ENCODE measurements around the gene PRMT2. TPM values are rescaled to one million over a fixed set of nuclear protein-coding genes. Genes with fewer than 3 reads are reported as not detected.
"Not testable (repeated sequence)": the region's sequence is repeated elsewhere in the genome, so short reads cannot be mapped to it uniquely, and the experiment has no call there.

Gene PRMT2
- total and polyA plus RNA-seq, 7 donors: 68.0 to 128 (median 96.1) TPM

GRCh38 chr21:46626975-46627501 lies 8.4 kb upstream of the PRMT2 start:
- DNase-seq: no peak
- H3K36me3 ChIP-seq: no peaks in the 10 kb centered on the region
- intact Hi-C loops (cut with DNase I): no loop called here
- peaks cover 0 to 12% (median 5%) of the 10 kb centered on the region in 4 donors for H3K9me3 ChIP-seq
- TF ChIP-seq CTCF (IDR thresholded peaks at IDR 0.05) (no peak), POLR2AphosphoS5 (IDR thresholded peaks at IDR 0.05) (no peak), POLR2A (IDR thresholded peaks at IDR 0.05) (no peak), EP300 (IDR thresholded peaks at IDR 0.05) (no peak)
- WGBS, 2 donors: 70 to 82% methylated on average over 6 of the region's 6 CpGs
- H3K4me1 ChIP-seq: peaks cover 0 to 7% (median 0%) of the 10 kb centered on the region in 4 donors
- H3K27me3 ChIP-seq: peaks cover 0 to 4% (median 0%) of the 10 kb centered on the region in 3 donors
- no peak overlapping the region for H3K27ac ChIP-seq
- H3K4me3 ChIP-seq: no peak overlapping the region

- Histone ChIP-seq H3K9me3 (peaks cover 0 to 12% (median 5%) of the 10 kb centered on the region in 4 donors), H3K4me1 (peaks cover 0 to 7% (median 0%) of the 10 kb centered on the region in 4 donors), H3K27ac (no peak overlapping the region), H3K27me3 (peaks cover 0 to 4% (median 0%) of the 10 kb centered on the region in 3 donors), H3K4me3 (no peak overlapping the region), H3K36me3 (no peaks in the 10 kb centered on the region)
- WGBS, 2 donors: 88 to 90% methylated on average over 4 of the region's 4 CpGs
- TF ChIP-seq EP300 (IDR thresholded peaks at IDR 0.05) (no peak), CTCF (IDR thresholded peaks at IDR 0.05) (no peak), POLR2A (IDR thresholded peaks at IDR 0.05) (no peak), POLR2AphosphoS5 (IDR thresholded peaks at IDR 0.05) (no peak)
- no peak for DNase-seq
- intact Hi-C loops (cut with DNase I): no loop called here
These were observed 7.7 kb upstream of the PRMT2 start for GRCh38 chr21:46627726-46628125.

GRCh38 chr21:46628868-46629267 lies 6.6 kb upstream of the PRMT2 start:
- Histone ChIP-seq H3K4me3 (no peak overlapping the region), H3K27me3 (peaks cover 0 to 4% (median 0%) of the 10 kb centered on the region in 3 donors), H3K9me3 (peaks cover 0 to 12% (median 5%) of the 10 kb centered on the region in 4 donors), H3K36me3 (no peaks in the 10 kb centered on the region), H3K4me1 (peaks cover 0 to under 1% (median 0%) of the 10 kb centered on the region in 4 donors), H3K27ac (no peak overlapping the region)
- 71 to 88% methylated on average over 6 of the region's 6 CpGs for WGBS, 2 donors
- intact Hi-C loops (cut with DNase I): no loop called here
- TF ChIP-seq POLR2A (IDR thresholded peaks at IDR 0.05) (no peak), EP300 (IDR thresholded peaks at IDR 0.05) (no peak), POLR2AphosphoS5 (IDR thresholded peaks at IDR 0.05) (no peak), CTCF (IDR thresholded peaks at IDR 0.05) (no peak)
- DNase-seq: no peak

- H3K4me3 ChIP-seq; DNase-seq; intact Hi-C loops (cut with DNase I); H3K27ac ChIP-seq; H3K9me3 ChIP-seq; H3K27me3 ChIP-seq; H3K36me3 ChIP-seq; H3K4me1 ChIP-seq: not testable (repeated sequence)
- WGBS, 2 donors: 79 to 91% methylated on average over 2 of the region's 2 CpGs
These were observed 4.6 kb upstream of the PRMT2 start for GRCh38 chr21:46630915-46631314.

GRCh38 chr21:46633566-46633965 lies 1.9 kb upstream of the PRMT2 start:
- no peak for TF ChIP-seq EP300 (IDR thresholded peaks at IDR 0.05)
- TF ChIP-seq POLR2AphosphoS5 (IDR thresholded peaks at IDR 0.05): no peak
- TF ChIP-seq CTCF (IDR thresholded peaks at IDR 0.05): no peak
- no peak for TF ChIP-seq POLR2A (IDR thresholded peaks at IDR 0.05)
- intact Hi-C loops (cut with DNase I): no loop called here
- WGBS, 2 donors: 85 to 97% methylated on average over 5 of the region's 5 CpGs
- H3K27ac ChIP-seq: no peak overlapping the region
- H3K4me3 ChIP-seq: no peak overlapping the region
- H3K27me3 ChIP-seq: peaks cover 0 to 4% (median 0%) of the 10 kb centered on the region in 3 donors
- no peak for DNase-seq
- no peaks in the 10 kb centered on the region for H3K9me3 ChIP-seq
- H3K4me1 ChIP-seq: peaks cover 0 to 34% (median 29%) of the 10 kb centered on the region in 4 donors
- peaks cover 0 to 6% (median 0%) of the 10 kb centered on the region in 4 donors for H3K36me3 ChIP-seq
